ES-I3 (cell line): ENCODE measurements around the gene OTUD3.
"Not testable (repeated sequence)": the region's sequence is repeated elsewhere in the genome, so short reads cannot be mapped to it uniquely, and the experiment has no call there.

ENCODE experiments used
- H3K36me3 ChIP-seq: 2 replicates; pipeline ENCODE4 v1.6.1; 2013; ENCODE audit warnings: mild to moderate bottlenecking, low read length, control low read depth, moderate library complexity; ENCODE audit not compliant: insufficient read depth
- H3K4me1 ChIP-seq: 2 replicates; pipeline ENCODE4 v1.6.1; 2013; ENCODE audit warnings: mild to moderate bottlenecking, control low read depth, low read length; ENCODE audit not compliant: insufficient read depth
- H3K9ac ChIP-seq: 2 replicates; pipeline ENCODE4 v1.6.1; 2013; ENCODE audit warnings: low read depth, mild to moderate bottlenecking, low read length, moderate library complexity
- H3K9me3 ChIP-seq: 2 replicates; pipeline ENCODE4 v1.6.1; 2013; ENCODE audit warnings: mild to moderate bottlenecking, low read length, moderate library complexity; ENCODE audit not compliant: control insufficient read depth, insufficient read depth

The OTUD3 gene

GRCh38 chr1:19879661-19880060 lies 2.5 kb upstream of the OTUD3 start:
- no peak overlapping the region for H3K9ac ChIP-seq
- no peaks in the 10 kb centered on the region for H3K9me3 ChIP-seq
- H3K36me3 ChIP-seq, result no peaks in the 10 kb centered on the region
- no peaks in the 10 kb centered on the region; the same call in none of the 2 replicates for H3K4me1 ChIP-seq

DNA sequence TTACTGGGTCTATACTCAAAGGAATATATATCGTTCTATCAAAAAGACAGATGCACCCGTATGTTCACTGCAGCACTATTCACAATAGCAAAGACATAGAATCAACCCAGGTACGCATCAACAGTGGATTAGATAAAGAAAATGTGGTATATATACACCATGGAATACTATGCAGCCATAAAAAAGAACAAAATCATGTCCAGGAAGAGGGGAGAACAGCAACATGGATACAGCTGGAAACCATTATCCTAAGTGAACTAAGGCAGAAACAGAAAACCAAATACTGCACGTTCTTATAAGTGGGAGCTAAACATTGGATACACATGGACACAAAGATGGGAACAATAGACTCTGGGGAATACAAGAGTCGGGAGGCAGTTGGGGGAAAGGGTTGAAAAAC lies 1.4 kb upstream of the OTUD3 start:
- H3K4me1 ChIP-seq, H3K9ac ChIP-seq, H3K36me3 ChIP-seq, H3K9me3 ChIP-seq: not testable (repeated sequence)

GRCh38 chr1:19884312-19884711 lies 2.1 kb downstream of the OTUD3 start:
- Histone ChIP-seq H3K9me3 (no peaks in the 10 kb centered on the region), H3K9ac (no peak overlapping the region), H3K4me1 (no peaks in the 10 kb centered on the region; the same call in none of the 2 replicates), H3K36me3 (no peaks in the 10 kb centered on the region)

- H3K36me3 ChIP-seq, result no peaks in the 10 kb centered on the region
- H3K9ac ChIP-seq, result no peak overlapping the region
- H3K9me3 ChIP-seq, result no peaks in the 10 kb centered on the region
- no peaks in the 10 kb centered on the region; the same call in none of the 2 replicates for H3K4me1 ChIP-seq
Measured at GRCh38 chr1:19885821-19886220, 3.6 kb downstream of the OTUD3 start.

- Histone ChIP-seq H3K4me1 (no peaks in the 10 kb centered on the region; the same call in none of the 2 replicates), H3K36me3 (no peaks in the 10 kb centered on the region; the same call in 1 of the 2 replicates), H3K9me3 (no peaks in the 10 kb centered on the region), H3K9ac (no peak overlapping the region)
Measured at GRCh38 chr1:19888112-19888511, 5.9 kb downstream of the OTUD3 start.

DNA sequence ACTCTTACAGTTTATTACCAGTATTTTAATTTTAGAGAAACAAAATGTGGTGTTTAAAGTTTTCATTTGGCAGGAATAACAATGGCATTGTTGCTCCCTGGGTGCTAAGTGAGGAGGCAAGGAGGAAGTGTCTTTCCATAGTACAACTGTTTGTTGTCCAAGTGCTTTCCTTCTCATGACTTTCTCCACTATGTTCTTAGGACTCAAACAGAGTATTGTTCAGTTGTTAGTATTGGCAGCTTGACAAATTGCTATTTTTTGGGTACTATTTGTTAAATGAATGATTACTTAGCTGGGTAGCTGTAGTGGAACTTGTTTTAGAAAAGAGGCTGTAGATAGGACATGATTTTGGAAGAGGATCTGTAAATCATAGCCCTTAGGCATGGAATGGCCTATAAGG lies 7.5 kb downstream of the OTUD3 start:
- Histone ChIP-seq H3K4me1 (no peaks in the 10 kb centered on the region), H3K9me3 (no peaks in the 10 kb centered on the region), H3K9ac (no peak overlapping the region), H3K36me3 (no peaks in the 10 kb centered on the region; the same call in 1 of the 2 replicates)

GRCh38 chr1:19892129-19892528 lies 9.9 kb downstream of the OTUD3 start:
- Histone ChIP-seq H3K4me1 (no peaks in the 10 kb centered on the region), H3K36me3 (peaks cover 1% of the 10 kb centered on the region)

DNA sequence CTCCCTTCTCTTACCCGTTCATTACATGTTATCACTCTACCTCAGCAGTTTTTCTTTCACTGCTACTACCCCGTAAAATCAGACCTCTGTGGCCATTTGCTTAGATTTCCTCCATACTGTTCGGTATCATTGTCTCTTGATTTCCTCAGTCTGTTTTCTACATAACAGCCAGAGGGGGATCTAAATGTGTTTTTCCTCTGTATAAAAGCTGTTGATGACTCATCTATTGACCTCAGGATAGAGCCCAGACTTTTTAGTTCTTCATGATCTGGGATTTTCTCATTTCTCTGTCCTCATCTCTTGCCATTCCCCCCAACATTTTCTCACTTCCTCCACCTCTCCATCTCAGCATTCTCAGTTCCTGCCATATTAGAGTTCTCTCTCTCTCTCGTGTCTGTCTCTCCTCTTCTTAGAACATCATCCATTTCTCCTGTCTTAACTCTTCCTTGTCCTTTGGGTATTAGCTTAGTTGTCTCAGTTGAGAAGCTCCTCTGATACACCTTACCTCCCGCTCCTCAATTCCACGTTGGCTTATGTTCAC lies 10.5 kb downstream of the OTUD3 start:
- Histone ChIP-seq H3K4me1 (no peaks in the 10 kb centered on the region), H3K9me3 (no peaks in the 10 kb centered on the region), H3K9ac (no peak overlapping the region), H3K36me3 (peaks cover 4% of the 10 kb centered on the region)

More at GRCh38 chr1:19892129-19892528, 9.9 kb downstream of the OTUD3 start:
- H3K9ac ChIP-seq, result no peak overlapping the region
- no peaks in the 10 kb centered on the region for H3K9me3 ChIP-seq

- peaks cover 6% of the 10 kb centered on the region for H3K36me3 ChIP-seq
Measured at GRCh38 chr1:19893687-19894086, 11.5 kb downstream of the OTUD3 start.

DNA sequence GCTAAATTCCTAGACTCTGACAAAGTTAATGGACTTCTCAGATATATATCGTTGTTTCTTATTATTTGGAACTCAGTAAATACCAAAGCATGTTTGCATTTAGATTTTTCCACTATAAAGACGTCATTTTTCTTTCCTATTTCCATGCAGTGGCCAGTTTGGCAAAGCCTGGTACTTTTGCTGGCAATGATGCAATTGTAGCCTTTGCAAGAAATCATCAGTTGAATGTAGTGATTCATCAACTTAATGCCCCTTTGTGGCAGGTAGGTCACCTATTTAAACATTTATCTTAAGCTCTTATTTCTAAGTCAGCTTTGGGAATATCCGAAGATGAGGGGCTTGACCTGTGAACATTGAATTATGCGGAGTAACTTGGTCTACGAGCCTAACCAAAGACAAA lies 12.0 kb downstream of the OTUD3 start:
- peaks cover 11% of the 10 kb centered on the region for H3K36me3 ChIP-seq
- H3K9ac ChIP-seq, result no peak overlapping the region
- H3K9me3 ChIP-seq, result no peaks in the 10 kb centered on the region
- no peaks in the 10 kb centered on the region for H3K4me1 ChIP-seq

More at GRCh38 chr1:19893687-19894086, 11.5 kb downstream of the OTUD3 start:
- H3K9ac ChIP-seq, result no peak overlapping the region
- no peaks in the 10 kb centered on the region for H3K9me3 ChIP-seq
- no peaks in the 10 kb centered on the region for H3K4me1 ChIP-seq

- no peaks in the 10 kb centered on the region for H3K9me3 ChIP-seq
- H3K4me1 ChIP-seq, result no peaks in the 10 kb centered on the region
- H3K36me3 ChIP-seq, result peaks cover 15% of the 10 kb centered on the region
- no peak overlapping the region for H3K9ac ChIP-seq
Measured at GRCh38 chr1:19901653-19902052, 19.5 kb downstream of the OTUD3 start.

DNA sequence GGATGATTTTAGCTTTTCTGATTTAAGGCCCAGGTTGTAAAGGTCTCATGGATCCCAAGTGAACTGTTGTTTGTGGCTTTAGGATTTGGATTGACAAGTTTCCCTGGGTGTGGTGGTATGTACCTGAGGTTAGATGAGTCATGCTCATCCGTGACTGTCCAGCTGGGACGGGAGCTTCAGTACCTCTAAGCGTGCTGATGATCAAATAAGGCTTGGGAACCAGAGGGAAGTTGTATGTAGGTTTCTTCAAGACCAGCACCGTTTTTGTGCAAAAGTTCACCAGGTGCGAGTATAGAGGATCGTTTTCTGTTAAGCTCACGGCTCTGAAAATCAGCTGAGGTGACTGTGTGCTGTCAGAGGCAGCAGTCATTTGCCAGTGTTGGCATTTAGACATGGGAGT lies 21.4 kb downstream of the OTUD3 start:
- Histone ChIP-seq H3K36me3 (peaks cover 22% of the 10 kb centered on the region), H3K4me1 (no peaks in the 10 kb centered on the region), H3K9me3 (no peaks in the 10 kb centered on the region), H3K9ac (no peak overlapping the region)

GRCh38 chr1:19907456-19907855 lies 25.3 kb downstream of the OTUD3 start:
- Histone ChIP-seq H3K36me3 (peaks cover 28% of the 10 kb centered on the region), H3K9ac (no peak overlapping the region), H3K4me1 (no peaks in the 10 kb centered on the region), H3K9me3 (no peaks in the 10 kb centered on the region)

GRCh38 chr1:19909392-19909791 lies 27.2 kb downstream of the OTUD3 start:
- Histone ChIP-seq H3K9me3 (no peaks in the 10 kb centered on the region), H3K9ac (no peak overlapping the region; the same call in 1 of the 2 replicates), H3K4me1 (no peaks in the 10 kb centered on the region), H3K36me3 (peaks cover 32% of the 10 kb centered on the region)

- Histone ChIP-seq H3K36me3 (peaks cover 32% of the 10 kb centered on the region), H3K9me3 (no peaks in the 10 kb centered on the region), H3K4me1 (no peaks in the 10 kb centered on the region), H3K9ac (no peak overlapping the region)
Measured at GRCh38 chr1:19909971-19910370, 27.8 kb downstream of the OTUD3 start.

GRCh38 chr1:19910650-19911049 lies 28.5 kb downstream of the OTUD3 start:
- Histone ChIP-seq H3K36me3 (peaks cover 32% of the 10 kb centered on the region), H3K9ac (no peak overlapping the region), H3K9me3 (no peaks in the 10 kb centered on the region), H3K4me1 (no peaks in the 10 kb centered on the region)
